Neural cell (in vitro differentiated cells): Measurements from ENCODE around the gene BCAS1. TPM values are rescaled to one million over a fixed set of nuclear protein-coding genes. Genes with fewer than 3 reads are reported as not detected.

ENCODE experiments used
- H2AFZ ChIP-seq: fragments of 200-600, 300-800 bp; sonication (generic), shearing (Covaris generic); 2 replicates; pipeline ENCODE4 v1.6.0; 2014; ENCODE audit warnings: low read depth, mild to moderate bottlenecking, antibody characterized with exemption, low read length, moderate library complexity
- H3F3A ChIP-seq: fragments of 200-600 bp; shearing (Covaris generic); 2 replicates; pipeline ENCODE4 v1.6.1; 2016; ENCODE audit warnings: mild to moderate bottlenecking, moderate library complexity, mixed read lengths, antibody characterized with exemption, low read length; ENCODE audit not compliant: insufficient read depth, poor library complexity, severe bottlenecking
- H3K27ac ChIP-seq: fragments of 200-600, 300-800 bp; sonication (generic), shearing (Covaris generic); 2 replicates; pipeline ENCODE4 v1.5.1; 2014; ENCODE audit warnings: mild to moderate bottlenecking, low read length, moderate library complexity
- H3K27me3 ChIP-seq: fragments of 300-800, 200-600 bp; sonication (generic), shearing (Covaris generic); 2 replicates; pipeline ENCODE4 v1.6.0; 2014; ENCODE audit warnings: mild to moderate bottlenecking, low read depth, low read length, moderate library complexity; ENCODE audit not compliant: insufficient read depth
- H3K36me3 ChIP-seq: fragments of 300-800, 200-600 bp; sonication (generic), shearing (Covaris generic); 2 replicates; pipeline ENCODE4 v1.5.1; 2014; ENCODE audit warnings: mild to moderate bottlenecking, antibody characterized with exemption, low read length, moderate library complexity; ENCODE audit not compliant: insufficient read depth
- H3K4me2 ChIP-seq: fragments of 300-800, 200-600 bp; sonication (generic), shearing (Covaris generic); 2 replicates; pipeline ENCODE4 v1.6.0; 2014; ENCODE audit warnings: mild to moderate bottlenecking, low read length
- H3K4me3 ChIP-seq: fragments of 300-800, 200-600 bp; sonication (generic), shearing (Covaris generic); 2 replicates; pipeline ENCODE4 v1.5.1; 2014; ENCODE audit warnings: mild to moderate bottlenecking, low read length, moderate library complexity
- H3K79me2 ChIP-seq: fragments of 200-600 bp; shearing (Covaris generic); replicated peaks from 2 replicates; pipeline ENCODE4 v1.6.0; 2014; ENCODE audit warnings: mild to moderate bottlenecking, low read length, moderate library complexity; ENCODE audit not compliant: insufficient read depth
- H3K9ac ChIP-seq: fragments of 300-800, 200-600 bp; sonication (generic), shearing (Covaris generic); 2 replicates; pipeline ENCODE4 v1.6.1; 2016; ENCODE audit warnings: mild to moderate bottlenecking, low read length, mixed read lengths
- H3K9me2 ChIP-seq: fragments of 200-600 bp; shearing (Covaris generic); 2 replicates; pipeline ENCODE4 v1.6.1; 2016; ENCODE audit warnings: mild to moderate bottlenecking, low read length, mixed read lengths; ENCODE audit not compliant: insufficient read depth
- H3K9me3 ChIP-seq: fragments of 200-600, 300-800 bp; sonication (generic), shearing (Covaris generic); 2 replicates; pipeline ENCODE4 v1.6.1; 2016; ENCODE audit warnings: mild to moderate bottlenecking, mixed run types, low read length, moderate library complexity, mixed read lengths
- H4K20me1 ChIP-seq: fragments of 200-600 bp; shearing (Covaris generic); 2 replicates; pipeline ENCODE4 v1.6.1; 2016; ENCODE audit warnings: mild to moderate bottlenecking, mixed run types; ENCODE audit not compliant: insufficient read depth
- CTCF ChIP-seq: fragments of 450-650 bp; IDR thresholded peaks from 2 replicates; pipeline ENCODE4 v1.5.1; 2014; ENCODE audit warnings: antibody characterized with exemption, mild to moderate bottlenecking, moderate library complexity; ENCODE audit not compliant: poor library complexity, severe bottlenecking
- EP300 ChIP-seq: fragments of 450-650 bp; conservative IDR thresholded peaks from 2 replicates; pipeline ENCODE4 v1.6.1; 2014; ENCODE audit warnings: antibody characterized with exemption, mild to moderate bottlenecking, moderate library complexity; ENCODE audit not compliant: poor library complexity, severe bottlenecking
- EZH2 ChIP-seq: fragments of 200-600, 300-800 bp; shearing (Covaris generic), sonication (generic); IDR thresholded peaks from 2 replicates; pipeline ENCODE4 v1.6.1; 2014; ENCODE audit warnings: antibody characterized with exemption, low read length, borderline replicate concordance, mild to moderate bottlenecking; ENCODE audit not compliant: insufficient read depth, poor library complexity, severe bottlenecking
- MXI1 ChIP-seq: fragments of 450-650 bp; conservative IDR thresholded peaks from 2 replicates; pipeline ENCODE4 v1.6.1; 2014; ENCODE audit warnings: antibody characterized with exemption, mild to moderate bottlenecking; ENCODE audit not compliant: poor library complexity, severe bottlenecking
- POLR2AphosphoS5 ChIP-seq: IDR thresholded peaks from 2 replicates; pipeline ENCODE4 v1.6.1; 2012
- RAD21 ChIP-seq: fragments of 450-650 bp; conservative IDR thresholded peaks from 2 replicates; pipeline ENCODE4 v1.6.1; 2014; ENCODE audit warnings: antibody characterized with exemption, mild to moderate bottlenecking, moderate library complexity
- REST ChIP-seq: IDR thresholded peaks from 2 replicates; pipeline ENCODE4 v1.6.1; 2012; ENCODE audit warnings: borderline replicate concordance
- SMC3 ChIP-seq: fragments of 450-650 bp; conservative IDR thresholded peaks from 2 replicates; pipeline ENCODE4 v1.6.1; 2014; ENCODE audit warnings: antibody characterized with exemption, mild to moderate bottlenecking, moderate library complexity; ENCODE audit not compliant: poor library complexity
- TAF1 ChIP-seq: IDR thresholded peaks from 2 replicates; pipeline ENCODE4 v1.6.1; 2012; ENCODE audit warnings: low read depth
- polyA plus RNA-seq: library from polyadenylated mRNA; depleted of rRNA; stranded (reverse); fragments of >200 nt; gene quantifications from 2 replicates; pipeline ENCODE4 v1.2.3, GENCODE V29; 2014

BCAS1 gene
- polyA plus RNA-seq, 1 donor from 2014 or later = not detected

GRCh38 chr20:53896041-53896440 is 174.4 kb downstream of the BCAS1 start:
- Histone ChIP-seq H3K27me3 (no peaks in the 10 kb centered on the region), H3K27ac (no peak overlapping the region), H4K20me1 (no peaks in the 10 kb centered on the region), H3K79me2 (no peaks in the 10 kb centered on the region), H3F3A (no peaks in the 10 kb centered on the region), H3K4me2 (no peak overlapping the region), H3K36me3 (no peaks in the 10 kb centered on the region), H3K9me2 (no peaks in the 10 kb centered on the region), H3K4me3 (no peak overlapping the region), H2AFZ (no peak overlapping the region), H3K9me3 (no peaks in the 10 kb centered on the region), H3K9ac (no peak overlapping the region)
- TF ChIP-seq EP300 = no peak
- TF ChIP-seq POLR2AphosphoS5 = no peak
- TF ChIP-seq TAF1 = no peak
- no peak for TF ChIP-seq MXI1
- no peak for TF ChIP-seq CTCF
- TF ChIP-seq RAD21 = no peak
- no peak for TF ChIP-seq SMC3
- TF ChIP-seq REST = no peak
- TF ChIP-seq EZH2 = no peak

- Histone ChIP-seq H3F3A (no peaks in the 10 kb centered on the region), H3K9ac (no peak overlapping the region), H3K36me3 (no peaks in the 10 kb centered on the region), H3K9me3 (no peaks in the 10 kb centered on the region), H3K4me3 (no peak overlapping the region), H4K20me1 (no peaks in the 10 kb centered on the region), H2AFZ (no peak overlapping the region), H3K27ac (no peak overlapping the region), H3K4me2 (no peak overlapping the region), H3K27me3 (no peaks in the 10 kb centered on the region), H3K9me2 (no peaks in the 10 kb centered on the region), H3K79me2 (no peaks in the 10 kb centered on the region)
- no peak for TF ChIP-seq EZH2
Measured at GRCh38 chr20:53895385-53895755, 175.0 kb downstream of the BCAS1 start.
